Stomach (tissue), 9 donors: ENCODE data around the gene TMEM120B. TPM values are rescaled to one million over a fixed set of nuclear protein-coding genes. Genes with fewer than 3 reads are reported as not detected.
"Not testable (repeated sequence)": the region's sequence is repeated elsewhere in the genome, so short reads cannot be mapped to it uniquely, and the experiment has no call there.

ENCODE experiments used
- DNase-seq, 2 donors: peaks; one replicate each; pipeline versions ENCODE4 v3.0.0 to v3.0.0-alpha.2; 2013 to 2019
- H3K27ac ChIP-seq, 5 donors: fragments of 200-600 bp in 4 of 5; sonication (generic) in 4 of 5; one replicate each; pipeline ENCODE4 v1.5.1; 2013 to 2019; ENCODE audit warnings: mild to moderate bottlenecking in 1 of 5, moderate library complexity in 1 of 5
- H3K27me3 ChIP-seq, 3 donors: fragments of 200-600 bp; sonication (generic); one replicate each; pipeline ENCODE4 v1.5.1; 2017 to 2019; ENCODE audit warnings: mixed run types in 1 of 3
- H3K36me3 ChIP-seq, 4 donors: fragments of 200-600 bp; sonication (generic); 1 replicate in 3 of 4; 2 replicates in 1 of 4; pipeline ENCODE4 v1.5.1; 2016 to 2019
- H3K4me1 ChIP-seq, 4 donors: fragments of 200-600 bp; sonication (generic); one replicate each; pipeline ENCODE4 v1.5.1; 2016 to 2019
- H3K4me3 ChIP-seq, 4 donors: fragments of 200-600 bp; sonication (generic) in 3 of 4; one replicate each; pipeline ENCODE4 v1.5.1; 2016 to 2019; ENCODE audit warnings: mild to moderate bottlenecking in 1 of 4
- H3K9me3 ChIP-seq, 4 donors: fragments of 200-600 bp; sonication (generic); one replicate each; pipeline ENCODE4 v1.5.1; 2016 to 2019
- EP300 ChIP-seq: sonication (generic); formaldehyde crosslinking; IDR thresholded peaks from one replicate; pipeline ENCODE4 v1.6.1; 2017; ENCODE audit warnings: antibody characterized with exemption
- POLR2A ChIP-seq, 4 donors: fragments of 450-650 bp; IDR thresholded peaks; one replicate each; pipeline ENCODE4 v1.6.1; 2016; ENCODE audit warnings: antibody characterized with exemption in 4 of 4, control low read depth in 2 of 4, mild to moderate bottlenecking in 1 of 4, moderate library complexity in 1 of 4
- POLR2AphosphoS5 ChIP-seq, 3 donors: sonication (generic); formaldehyde crosslinking; IDR thresholded peaks; one replicate each; pipeline ENCODE4 v1.6.1; 2016; ENCODE audit warnings: antibody characterized with exemption in 3 of 3
- WGBS, 5 donors: extraction: QIAGEN DNeasy Blood & Tissue Kit in 3 of 5; methylation state at CpG; one replicate each; pipeline versions ENCODE4 v1.1.5 to v1.1.7; 2013 to 2018; 5-methylcytosine and 5-hydroxymethylcytosine counted together
- intact Hi-C: fragments of 100-400 bp; cut with DNase I; formaldehyde crosslinking; loops from one replicate; pipeline ENCODE4 v1.15.1; 2023; ENCODE audit warnings: low total_unique reads
- polyA plus RNA-seq, 3 donors: library from polyadenylated mRNA; stranded (reverse); fragments of 200-250 nt; gene quantifications; one replicate each; pipeline ENCODE4 v1.2.3, GENCODE V29; 2013
- total RNA-seq, 5 donors: library from RNA; depleted of rRNA; stranded (reverse); fragments of >200 nt; gene quantifications; one replicate each; pipeline versions ENCODE4 v1.1.0 to v1.2.3, GENCODE V29; 2014 to 2016
- TF ChIP-seq, protein P1 (sequence below), 7 experiments: fragments of 450-650 bp in 4 of 7; fragments of 200-600 bp in 3 of 7; sonication (generic) in 3 of 7; IDR thresholded peaks; one replicate each; pipeline ENCODE4 v1.5.1; 2016 to 2019; ENCODE audit warnings: antibody characterized with exemption in 7 of 7, control low read depth in 2 of 7, mild to moderate bottlenecking in 1 of 7
- donor health status: healthy with polysubstance abuse.
- donor health status: Bipolar disorder and iron deficiency.
- donor health status: healthy.

The TMEM120B gene
- total and polyA plus RNA-seq, 8 donors, result 0.58 to 11.6 (median 4.4) TPM

DNA sequence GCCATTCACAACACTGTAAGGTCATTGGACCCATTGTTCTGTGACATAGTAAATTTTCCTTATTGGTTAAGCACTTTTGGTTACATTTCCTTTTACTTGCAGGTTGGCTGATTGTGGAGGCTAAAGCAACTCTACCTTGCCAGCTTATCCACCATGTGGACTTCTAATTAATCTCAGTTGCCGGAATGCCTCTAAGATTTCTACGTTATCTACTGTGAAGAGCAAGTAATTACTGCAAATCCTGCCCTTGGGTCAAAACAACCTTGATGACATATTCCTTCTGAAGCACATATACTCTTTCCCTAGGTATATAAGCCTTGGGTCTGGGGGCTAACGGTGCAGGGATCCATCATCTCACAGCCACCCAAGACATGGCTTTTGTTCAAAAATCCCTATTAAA, 23.6 kb upstream of the TMEM120B start:
- Histone ChIP-seq H3K36me3 (no peaks in the 10 kb centered on the region), H3K9me3 (no peaks in the 10 kb centered on the region), H3K4me3 (no peak overlapping the region), H3K27me3 (no peaks in the 10 kb centered on the region), H3K27ac (no peak overlapping the region), H3K4me1 (peaks cover 0 to 18% (median 10%) of the 10 kb centered on the region in 4 donors)
- TF ChIP-seq, protein P1, sequence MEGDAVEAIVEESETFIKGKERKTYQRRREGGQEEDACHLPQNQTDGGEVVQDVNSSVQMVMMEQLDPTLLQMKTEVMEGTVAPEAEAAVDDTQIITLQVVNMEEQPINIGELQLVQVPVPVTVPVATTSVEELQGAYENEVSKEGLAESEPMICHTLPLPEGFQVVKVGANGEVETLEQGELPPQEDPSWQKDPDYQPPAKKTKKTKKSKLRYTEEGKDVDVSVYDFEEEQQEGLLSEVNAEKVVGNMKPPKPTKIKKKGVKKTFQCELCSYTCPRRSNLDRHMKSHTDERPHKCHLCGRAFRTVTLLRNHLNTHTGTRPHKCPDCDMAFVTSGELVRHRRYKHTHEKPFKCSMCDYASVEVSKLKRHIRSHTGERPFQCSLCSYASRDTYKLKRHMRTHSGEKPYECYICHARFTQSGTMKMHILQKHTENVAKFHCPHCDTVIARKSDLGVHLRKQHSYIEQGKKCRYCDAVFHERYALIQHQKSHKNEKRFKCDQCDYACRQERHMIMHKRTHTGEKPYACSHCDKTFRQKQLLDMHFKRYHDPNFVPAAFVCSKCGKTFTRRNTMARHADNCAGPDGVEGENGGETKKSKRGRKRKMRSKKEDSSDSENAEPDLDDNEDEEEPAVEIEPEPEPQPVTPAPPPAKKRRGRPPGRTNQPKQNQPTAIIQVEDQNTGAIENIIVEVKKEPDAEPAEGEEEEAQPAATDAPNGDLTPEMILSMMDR (IDR thresholded peaks at IDR 0.05), result no peak
- TF ChIP-seq POLR2A (IDR thresholded peaks at IDR 0.05) (no peak), EP300 (no peak), POLR2AphosphoS5 (IDR thresholded peaks at IDR 0.05) (no peak)
- 46 to 70% (median 53%) methylated on average over 3 of the region's 3 CpGs for WGBS, 5 donors
- intact Hi-C loops, result no loop called here
- no peak for DNase-seq

GRCh38 chr12:121689430-121689829, 23.1 kb upstream of the TMEM120B start:
- TF ChIP-seq, protein P1 (IDR thresholded peaks at IDR 0.05), result no peak
- TF ChIP-seq POLR2A (IDR thresholded peaks at IDR 0.05), result no peak
- no peak for TF ChIP-seq EP300
- TF ChIP-seq POLR2AphosphoS5 (IDR thresholded peaks at IDR 0.05), result no peak
- no peaks in the 10 kb centered on the region for H3K36me3 ChIP-seq
- no peak overlapping the region for H3K27ac ChIP-seq
- no peaks in the 10 kb centered on the region for H3K27me3 ChIP-seq
- H3K9me3 ChIP-seq, result no peaks in the 10 kb centered on the region
- intact Hi-C loops, result no loop called here
- no peak overlapping the region for H3K4me3 ChIP-seq
- DNase-seq, result no peak
- 88 to 96% (median 90%) methylated on average over 1 to 2 of the region's 2 CpGs for whole genome bisulfite sequencing, 5 donors
- H3K4me1 ChIP-seq, result peaks cover 0 to 18% (median 10%) of the 10 kb centered on the region in 4 donors

DNA sequence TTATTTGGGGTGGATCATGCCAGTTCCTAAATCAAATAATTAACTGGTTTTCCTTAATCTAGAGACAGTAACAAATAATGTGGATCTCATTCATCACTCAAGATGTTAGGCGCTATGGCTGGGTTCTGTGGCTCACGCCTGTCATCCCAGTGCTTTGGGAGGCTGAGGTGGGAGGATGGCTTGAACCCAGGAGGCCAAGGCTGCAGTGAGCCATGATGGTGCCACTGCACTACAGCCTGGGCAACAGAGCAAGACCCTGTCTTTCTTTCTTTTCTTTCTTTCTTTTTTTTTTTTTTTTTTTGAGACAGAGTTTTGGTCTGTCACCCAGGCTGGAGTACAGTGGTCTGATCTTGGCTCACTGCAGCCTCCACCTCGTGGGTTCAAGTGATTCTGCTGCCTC, 19.8 kb upstream of the TMEM120B start:
- DNase-seq, H3K4me3 ChIP-seq, intact Hi-C loops, H3K4me1 ChIP-seq, H3K27ac ChIP-seq, H3K27me3 ChIP-seq, H3K36me3 ChIP-seq, H3K9me3 ChIP-seq: not testable (repeated sequence)
- 67 to 84% (median 74%) methylated on average over 3 of the region's 3 CpGs for WGBS, 5 donors

- Histone ChIP-seq H3K4me3 (no peak overlapping the region), H3K27ac (no peak overlapping the region), H3K4me1 (peaks cover 0 to 6% (median 5%) of the 10 kb centered on the region in 4 donors), H3K27me3 (no peaks in the 10 kb centered on the region), H3K36me3 (no peaks in the 10 kb centered on the region), H3K9me3 (no peaks in the 10 kb centered on the region)
- DNase-seq, result no peak
- 64 to 78% (median 70%) methylated on average over 7 of the region's 7 CpGs for WGBS, 5 donors
- intact Hi-C loops, result no loop called here
- TF ChIP-seq, protein P1 (IDR thresholded peaks at IDR 0.05), result no peak
- TF ChIP-seq POLR2AphosphoS5 (IDR thresholded peaks at IDR 0.05) (no peak), EP300 (no peak), POLR2A (IDR thresholded peaks at IDR 0.05) (no peak)
Observed at GRCh38 chr12:121693155-121693687, 19.3 kb upstream of the TMEM120B start.

DNA sequence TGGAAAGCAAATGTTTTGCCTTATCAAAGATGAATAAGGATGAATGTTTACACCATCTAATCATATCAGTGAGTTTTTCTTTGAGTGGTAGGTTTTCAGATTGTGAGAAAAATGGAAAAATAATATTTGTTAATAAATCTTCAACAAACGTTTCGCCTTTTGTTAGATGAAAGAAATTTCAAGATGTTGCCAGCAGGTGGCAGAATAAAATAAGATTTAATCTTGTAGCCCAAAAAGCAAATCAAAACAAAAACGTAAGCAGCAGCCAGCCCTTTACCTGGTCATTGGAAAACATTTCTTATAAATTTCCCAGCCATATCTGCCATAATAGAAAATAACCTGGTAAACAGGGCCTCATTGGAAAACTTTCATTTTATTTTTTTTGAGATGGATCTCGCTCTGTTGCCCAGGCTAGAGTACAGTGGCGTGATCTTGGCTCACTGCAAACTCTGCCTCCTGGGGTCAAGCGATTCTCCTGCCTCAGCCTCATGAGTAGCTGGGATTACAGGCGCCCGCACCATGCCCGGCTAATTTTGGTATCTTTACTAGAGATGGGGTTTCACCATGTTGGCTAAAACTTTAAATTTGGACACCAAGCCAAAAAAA, 15.4 kb upstream of the TMEM120B start:
- Histone ChIP-seq H3K36me3 (no peaks in the 10 kb centered on the region), H3K27me3 (no peaks in the 10 kb centered on the region), H3K4me1 (peaks cover 6 to 18% (median 14%) of the 10 kb centered on the region in 4 donors), H3K9me3 (no peaks in the 10 kb centered on the region), H3K4me3 (no peak overlapping the region), H3K27ac (no peak overlapping the region)
- 39 to 46% (median 44%) methylated on average over 9 of the region's 9 CpGs for whole genome bisulfite sequencing, 5 donors
- intact Hi-C loops, result loop anchor here (5.0 kb wide), 2 partner anchors 75 to 95 kb away; partner anchors contain the start of gene RHOF
- TF ChIP-seq POLR2A (IDR thresholded peaks at IDR 0.05) (no peak), EP300 (no peak), POLR2AphosphoS5 (IDR thresholded peaks at IDR 0.05) (no peak)
- TF ChIP-seq, protein P1 (IDR thresholded peaks at IDR 0.05), result peak in 5 of 7 experiments; percentile 34 to 80 (median 43)
- peak in 1 of 2 donors; percentile 76 for DNase-seq

GRCh38 chr12:121697861-121698260, 14.7 kb upstream of the TMEM120B start:
- not testable (repeated sequence) for H3K4me3 ChIP-seq, H3K27me3 ChIP-seq, DNase-seq, H3K27ac ChIP-seq, H3K36me3 ChIP-seq, H3K9me3 ChIP-seq
- H3K4me1 ChIP-seq, result peaks cover 6 to 21% (median 15%) of the 10 kb centered on the region in 4 donors
- intact Hi-C loops, result loop anchor here (5.0 kb wide), 2 partner anchors 74 to 94 kb away; partner anchors contain the start of gene RHOF
- 94 to 100% (median 98%) methylated on average over 6 of the region's 6 CpGs for WGBS, 5 donors
